Heart right ventricle (tissue), 16 donors: ENCODE results near the gene ZNF697. TPM values are rescaled to one million over a fixed set of nuclear protein-coding genes. Genes with fewer than 3 reads are reported as not detected.
"Not testable (repeated sequence)": the region's sequence is repeated elsewhere in the genome, so short reads cannot be mapped to it uniquely, and the experiment has no call there.

ENCODE experiments used
- ATAC-seq, 8 donors: fragments of 200-7000 bp; cut with Tn5 transposase; one replicate each; pipeline ENCODE4 v1.9.1; 2020; ENCODE audit warnings: mild to moderate bottlenecking in 8 of 8, moderate library complexity in 8 of 8, moderate number of reproducible peaks in 1 of 8
- DNase-seq, 2 donors: peaks; one replicate each; pipeline ENCODE4 v3.0.0-alpha.2; 2020
- H3K27ac ChIP-seq, 10 donors: fragments of 200-600 bp; sonication (generic) in 2 of 10; one replicate each; pipeline versions ENCODE4 v1.5.0 to v1.8.0; 2020 to 2022; ENCODE audit warnings: mild to moderate bottlenecking in 3 of 10
- H3K27me3 ChIP-seq, 7 donors: fragments of 200-600 bp; one replicate each; pipeline ENCODE4 v1.8.0; 2021 to 2022; ENCODE audit warnings: mild to moderate bottlenecking in 2 of 7
- H3K36me3 ChIP-seq, 9 donors: fragments of 200-600 bp; sonication (generic) in 1 of 9; one replicate each; pipeline versions ENCODE4 v1.5.0 to v1.8.0; 2020 to 2022; ENCODE audit warnings: mild to moderate bottlenecking in 2 of 9
- H3K4me1 ChIP-seq, 9 donors: fragments of 200-600 bp; sonication (generic) in 1 of 9; one replicate each; pipeline versions ENCODE4 v1.5.0 to v1.8.0; 2020 to 2022; ENCODE audit warnings: mild to moderate bottlenecking in 4 of 9
- H3K4me3 ChIP-seq, 10 donors: fragments of 200-600 bp; sonication (generic) in 2 of 10; one replicate each; pipeline versions ENCODE4 v1.5.0 to v1.8.0; 2020 to 2022; ENCODE audit warnings: mild to moderate bottlenecking in 7 of 10, moderate library complexity in 2 of 10
- H3K9me3 ChIP-seq, 11 donors: fragments of 200-600 bp in 10 of 11; sonication (generic) in 2 of 11; one replicate each; pipeline versions ENCODE4 v1.5.0 to v1.8.0; 2013 to 2022; ENCODE audit warnings: mild to moderate bottlenecking in 2 of 11, control low read depth in 1 of 11, moderate library complexity in 1 of 11
- WGBS, 2 donors: extraction: QIAGEN DNeasy Blood & Tissue Kit; methylation state at CpG; one replicate each; pipeline ENCODE4 v1.1.7; 2013; ENCODE audit warnings: inconsistent platforms in 1 of 2; 5-methylcytosine and 5-hydroxymethylcytosine counted together
- intact Hi-C, 10 donors: fragments of 100-400 bp; cut with DNase I; formaldehyde crosslinking; loops; one replicate each; pipeline versions ENCODE4 v1.11.1 to v1.14.2; 2022
- polyA plus RNA-seq, 2 donors: library from polyadenylated mRNA; stranded (reverse); fragments of 200-250 nt; gene quantifications; one replicate each; pipeline ENCODE4 v1.2.3, GENCODE V29; 2013
- total RNA-seq, 10 donors: library from RNA; stranded (reverse); fragmentation: NEBNext Ultra II Directional in 3 of 10; extraction: Animal tissue kit (Norgen Biotek cat#: 25700) in 3 of 10; gene quantifications; one replicate each; pipeline versions ENCODE4 v1.2.1 to v1.2.4, GENCODE V29; 2021 to 2023
- TF ChIP-seq, protein P1 (sequence below), 9 donors: fragments of 200-600 bp; sonication (generic) in 2 of 9; IDR thresholded peaks; one replicate each; pipeline versions ENCODE4 v1.5.0 to v1.8.0; 2021 to 2022; ENCODE audit warnings: antibody characterized with exemption in 9 of 9, mild to moderate bottlenecking in 5 of 9, moderate library complexity in 1 of 9
- donor health status: Arrhythmogenic right ventricular cardiomyopathy.
- donor health status: ischemic (EF 13 %, LVEDD 7.1; RV severe dilation, severe dysfunction).
- donor health status: healthy with polysubstance abuse.
- donor health status: DM: no; HTN: yes; CAD: no.
- donor health status: DM: no; HTN: no; CAD: no.
- donor health status: ischemic (EF 25% LVEDD 6.9; RV normal size, moderate dysfunction).
- donor health status: ischemic (EF 25% LVEDD 5.7; RV mildly dilated, moderate dysfunction).
- donor health status: healthy.
- donor health status: DM: yes; HTN: yes; CAD: no.
- donor health status: Ischemic cardiomyopathy.
- donor health status: ischemic (EF 35%, LVEDD 5.7; RV mildly dilated, moderate dysfunction).
- donor health status: nonischemic (EF 11% LVEDD 7.7; RV severe dilation, severe dysfunction).
- donor health status: DM: yes; HTN: yes; CAD: no.
- donor health status: PGD.
- donor health status: ischemic (EF 29% LVEDD 5.4; RV normal size, mild dysfunction).
- donor health status: nonischemic (EF 23%, LVEDD 6.1; RV moderate dilation, normal function).

Gene ZNF697
- total and polyA plus RNA-seq, 12 donors: 2.3 to 14.1 (median 10.3) TPM

GRCh38 chr1:119569930-119570622, 78.0 kb downstream of the ZNF697 start:
- intact Hi-C loops, H3K27ac ChIP-seq, H3K9me3 ChIP-seq, H3K4me1 ChIP-seq, DNase-seq, H3K4me3 ChIP-seq, H3K27me3 ChIP-seq, H3K36me3 ChIP-seq: not testable (repeated sequence)
- 64 to 69% methylated on average over 6 of the region's 8 CpGs for WGBS, 2 donors
- TF ChIP-seq, protein P1, sequence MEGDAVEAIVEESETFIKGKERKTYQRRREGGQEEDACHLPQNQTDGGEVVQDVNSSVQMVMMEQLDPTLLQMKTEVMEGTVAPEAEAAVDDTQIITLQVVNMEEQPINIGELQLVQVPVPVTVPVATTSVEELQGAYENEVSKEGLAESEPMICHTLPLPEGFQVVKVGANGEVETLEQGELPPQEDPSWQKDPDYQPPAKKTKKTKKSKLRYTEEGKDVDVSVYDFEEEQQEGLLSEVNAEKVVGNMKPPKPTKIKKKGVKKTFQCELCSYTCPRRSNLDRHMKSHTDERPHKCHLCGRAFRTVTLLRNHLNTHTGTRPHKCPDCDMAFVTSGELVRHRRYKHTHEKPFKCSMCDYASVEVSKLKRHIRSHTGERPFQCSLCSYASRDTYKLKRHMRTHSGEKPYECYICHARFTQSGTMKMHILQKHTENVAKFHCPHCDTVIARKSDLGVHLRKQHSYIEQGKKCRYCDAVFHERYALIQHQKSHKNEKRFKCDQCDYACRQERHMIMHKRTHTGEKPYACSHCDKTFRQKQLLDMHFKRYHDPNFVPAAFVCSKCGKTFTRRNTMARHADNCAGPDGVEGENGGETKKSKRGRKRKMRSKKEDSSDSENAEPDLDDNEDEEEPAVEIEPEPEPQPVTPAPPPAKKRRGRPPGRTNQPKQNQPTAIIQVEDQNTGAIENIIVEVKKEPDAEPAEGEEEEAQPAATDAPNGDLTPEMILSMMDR (IDR thresholded peaks at IDR 0.05): peak in 1 of 9 donors; percentile 17
- peak in 1 of 8 donors; percentile 42 for ATAC-seq

Other genes with a start within 250 kb of the ZNF697 start
- not detected for gene HSD3B2, start 233.1 kb downstream of the ZNF697 start, total RNA-seq
- gene HSD3B2, start 233.1 kb downstream of the ZNF697 start, polyA plus RNA-seq: under 1 TPM in 1 of 2 donors, not detected in 1; 0.04 TPM
- gene HSD3B1, start 141.1 kb downstream of the ZNF697 start, total RNA-seq: not detected
- gene HSD3B1, start 141.1 kb downstream of the ZNF697 start, polyA plus RNA-seq: not detected
- gene PHGDH, start 63.7 kb upstream of the ZNF697 start, total RNA-seq: 1 to 10 TPM; 3.8 to 8.9 (median 5.0) TPM
- 10 to 100 TPM in 1 of 2 donors, 1 to 10 TPM in 1; 4.5 to 23.4 TPM for gene PHGDH, start 63.7 kb upstream of the ZNF697 start, polyA plus RNA-seq
- gene HMGCS2, start 120.6 kb upstream of the ZNF697 start, total RNA-seq: 100 to 1,000 TPM in 2 of 10 donors, 10 to 100 TPM in 3, 1 to 10 TPM in 4, under 1 TPM in 1; 0.83 to 313 (median 11.2) TPM
- 10 to 100 TPM in 1 of 2 donors, 1 to 10 TPM in 1; 1.1 to 36.9 TPM for gene HMGCS2, start 120.6 kb upstream of the ZNF697 start, polyA plus RNA-seq
- not detected for gene REG4, start 163.2 kb upstream of the ZNF697 start, total RNA-seq
- not detected for gene REG4, start 163.2 kb upstream of the ZNF697 start, polyA plus RNA-seq
- gene ADAM30, start 248.2 kb upstream of the ZNF697 start, total RNA-seq: not detected
- gene ADAM30, start 248.2 kb upstream of the ZNF697 start, polyA plus RNA-seq: not detected